ENCODE measurements around the gene DNLZ. TPM values are rescaled to one million over a fixed set of nuclear protein-coding genes. Genes with fewer than 3 reads are reported as not detected.

The DNLZ gene
- total and polyA plus RNA-seq, 7 donors: 8.2 to 40.7 (median 18.7) TPM

DNA sequence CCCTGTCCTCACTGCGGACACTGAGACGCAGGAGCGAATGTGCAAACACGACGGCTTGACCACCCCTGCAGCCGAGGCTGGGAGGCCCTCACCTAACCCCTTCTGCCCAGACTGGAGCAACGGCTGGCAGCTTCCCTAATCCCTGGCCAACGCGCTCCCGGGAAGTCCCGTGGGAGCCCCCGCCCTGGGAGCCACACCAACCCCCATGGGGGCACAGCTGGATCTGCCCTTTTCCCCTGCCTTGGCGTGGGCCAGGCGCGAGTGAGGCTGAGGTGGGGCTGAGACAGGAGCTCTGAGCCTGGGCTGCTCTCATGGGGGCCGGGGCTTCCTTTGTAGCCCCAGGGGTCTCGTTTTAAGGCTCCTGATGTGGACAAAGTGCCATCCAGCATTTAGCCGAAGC, 4.6 kb upstream of the DNLZ start:
- WGBS, 3 donors: 59 to 61% (median 60%) methylated on average over 18 of the region's 18 CpGs
- Histone ChIP-seq H3K9me3 (no peaks in the 10 kb centered on the region), H3K27ac (no peak overlapping the region), H3K36me3 (ENCODE audit: insufficient read depth in 1 of 2, low read depth in 1 of 2) (no peaks in the 10 kb centered on the region), H3K27me3 (ENCODE audit: insufficient read depth in 3 of 3, low read length in 2 of 3) (peaks cover 0 to 13% (median 0%) of the 10 kb centered on the region in 3 donors), H3K4me1 (peaks cover 7% of the 10 kb centered on the region), H3K4me3 (no peak overlapping the region)
- DNase-seq (no peak), ATAC-seq (no peak)
- TF ChIP-seq, protein P1, sequence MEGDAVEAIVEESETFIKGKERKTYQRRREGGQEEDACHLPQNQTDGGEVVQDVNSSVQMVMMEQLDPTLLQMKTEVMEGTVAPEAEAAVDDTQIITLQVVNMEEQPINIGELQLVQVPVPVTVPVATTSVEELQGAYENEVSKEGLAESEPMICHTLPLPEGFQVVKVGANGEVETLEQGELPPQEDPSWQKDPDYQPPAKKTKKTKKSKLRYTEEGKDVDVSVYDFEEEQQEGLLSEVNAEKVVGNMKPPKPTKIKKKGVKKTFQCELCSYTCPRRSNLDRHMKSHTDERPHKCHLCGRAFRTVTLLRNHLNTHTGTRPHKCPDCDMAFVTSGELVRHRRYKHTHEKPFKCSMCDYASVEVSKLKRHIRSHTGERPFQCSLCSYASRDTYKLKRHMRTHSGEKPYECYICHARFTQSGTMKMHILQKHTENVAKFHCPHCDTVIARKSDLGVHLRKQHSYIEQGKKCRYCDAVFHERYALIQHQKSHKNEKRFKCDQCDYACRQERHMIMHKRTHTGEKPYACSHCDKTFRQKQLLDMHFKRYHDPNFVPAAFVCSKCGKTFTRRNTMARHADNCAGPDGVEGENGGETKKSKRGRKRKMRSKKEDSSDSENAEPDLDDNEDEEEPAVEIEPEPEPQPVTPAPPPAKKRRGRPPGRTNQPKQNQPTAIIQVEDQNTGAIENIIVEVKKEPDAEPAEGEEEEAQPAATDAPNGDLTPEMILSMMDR (IDR thresholded peaks at IDR 0.05): no peak
- intact Hi-C loops (cut with DNase I): no loop called here

DNA sequence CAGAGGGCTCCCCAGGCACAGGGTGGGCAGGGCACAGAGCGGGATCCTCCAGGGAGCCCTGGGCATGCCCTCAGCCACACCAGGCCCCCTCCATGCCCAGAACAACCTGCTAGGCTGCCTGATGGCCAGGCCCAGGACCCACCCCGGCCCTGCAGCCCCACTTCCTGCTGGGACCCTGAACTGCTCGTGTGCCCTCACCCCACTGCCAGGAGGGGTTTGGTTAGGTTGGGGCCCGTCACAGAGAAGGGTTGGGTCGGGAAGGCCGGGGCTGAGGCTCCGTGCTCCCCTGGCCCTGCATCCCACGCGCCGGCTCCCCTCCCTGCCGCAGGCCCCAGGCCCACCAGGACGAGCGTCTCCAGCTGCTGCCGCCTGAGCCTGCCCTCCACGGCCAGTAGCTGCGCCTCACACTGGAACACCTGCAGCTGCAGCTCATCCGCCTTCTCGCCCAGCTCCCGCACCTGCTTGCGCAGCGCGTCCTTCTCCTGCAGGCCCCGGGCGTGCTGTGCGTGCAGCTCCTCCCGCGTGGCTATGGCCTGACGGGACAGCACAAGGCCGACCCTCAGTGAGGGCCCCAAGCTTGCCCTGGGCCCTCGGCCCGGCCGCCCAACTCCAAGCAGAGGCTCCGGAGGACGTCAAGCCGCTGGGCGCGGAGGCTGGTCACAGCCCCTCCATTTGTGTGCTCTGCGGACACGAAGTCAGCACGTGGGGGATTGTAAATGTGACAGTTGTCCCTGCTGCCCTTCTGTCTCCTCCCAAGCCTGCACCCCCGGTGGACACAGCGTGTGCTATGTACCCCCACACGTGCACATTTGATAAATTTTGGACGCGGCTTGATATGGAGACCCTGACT, 4.0 kb upstream of the DNLZ start:
- Histone ChIP-seq H3K4me1 (peaks cover 11% of the 10 kb centered on the region), H3K27me3 (ENCODE audit: insufficient read depth in 3 of 3, low read length in 2 of 3) (peaks cover 0 to 13% (median 0%) of the 10 kb centered on the region in 3 donors), H3K9me3 (no peaks in the 10 kb centered on the region), H3K4me3 (no peak overlapping the region), H3K36me3 (ENCODE audit: insufficient read depth in 1 of 2, low read depth in 1 of 2) (no peaks in the 10 kb centered on the region), H3K27ac (no peak overlapping the region)
- DNase-seq (no peak), ATAC-seq (no peak)
- intact Hi-C loops (cut with DNase I): no loop called here
- TF ChIP-seq, protein P1 (IDR thresholded peaks at IDR 0.05): no peak
- 57 to 69% (median 66%) methylated on average over 43 to 45 of the region's 45 CpGs for WGBS, 3 donors

DNA sequence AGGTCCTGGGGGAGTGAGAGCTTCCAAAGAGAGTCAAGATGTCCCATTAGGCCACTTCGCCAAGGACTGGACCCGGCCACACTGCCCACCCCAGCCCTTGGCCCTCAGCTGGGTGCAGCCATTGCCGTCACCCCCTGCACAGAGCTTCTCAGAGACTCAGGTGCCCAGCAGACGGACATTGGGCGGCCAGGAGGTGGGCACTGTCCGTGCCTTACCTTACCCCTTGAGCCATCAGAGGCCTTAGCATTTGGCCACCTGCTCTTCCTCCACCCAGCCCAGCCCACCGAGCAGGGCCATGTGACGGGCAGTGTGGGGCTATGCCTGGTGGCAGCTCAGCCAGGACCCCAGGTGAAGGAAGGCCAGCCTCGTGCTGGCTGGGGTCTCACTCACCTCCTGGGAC, 3.3 kb upstream of the DNLZ start:
- Histone ChIP-seq H3K36me3 (ENCODE audit: insufficient read depth in 1 of 2, low read depth in 1 of 2) (no peaks in the 10 kb centered on the region), H3K27me3 (ENCODE audit: insufficient read depth in 3 of 3, low read length in 2 of 3) (peaks cover 0 to 13% (median 0%) of the 10 kb centered on the region in 3 donors), H3K4me1 (peaks cover 12% of the 10 kb centered on the region), H3K9me3 (no peaks in the 10 kb centered on the region), H3K4me3 (no peak overlapping the region), H3K27ac (no peak overlapping the region)
- no peak for ATAC-seq
- TF ChIP-seq, protein P1 (IDR thresholded peaks at IDR 0.05): no peak
- no peak for DNase-seq
- 83 to 90% (median 84%) methylated on average over 8 to 9 of the region's 9 CpGs for WGBS, 3 donors
- intact Hi-C loops (cut with DNase I): no loop called here

DNA sequence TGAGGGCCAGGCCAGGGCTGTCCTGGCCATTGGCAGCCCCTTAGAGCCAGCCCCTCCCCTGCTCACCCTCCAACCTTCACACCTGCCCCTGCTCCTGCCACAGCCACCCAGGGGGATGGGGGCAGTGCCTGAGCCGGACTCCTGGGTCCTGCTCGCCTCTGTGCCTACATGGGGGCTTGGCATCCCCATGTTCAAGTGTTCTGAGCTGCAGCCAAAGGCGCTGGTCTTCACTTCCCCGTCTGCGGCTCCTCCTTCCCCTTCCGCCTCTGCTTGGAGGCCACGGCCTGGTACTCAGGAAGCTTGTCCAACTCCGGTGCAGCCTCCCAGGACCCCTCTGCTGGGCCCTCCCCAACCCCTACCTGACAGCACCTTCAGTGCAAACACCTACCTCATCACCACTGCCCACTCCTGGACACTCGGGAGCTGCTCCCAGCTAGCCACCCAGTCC, 2.3 kb upstream of the DNLZ start:
- Histone ChIP-seq H3K27me3 (ENCODE audit: insufficient read depth in 3 of 3, low read length in 2 of 3) (peaks cover 0 to 13% (median 0%) of the 10 kb centered on the region in 3 donors), H3K4me1 (peaks cover 12% of the 10 kb centered on the region), H3K36me3 (ENCODE audit: insufficient read depth in 1 of 2, low read depth in 1 of 2) (no peaks in the 10 kb centered on the region), H3K4me3 (no peak overlapping the region), H3K27ac (no peak overlapping the region), H3K9me3 (no peaks in the 10 kb centered on the region)
- ATAC-seq (no peak), DNase-seq (no peak)
- WGBS, 3 donors: 56 to 71% (median 59%) methylated on average over 8 to 9 of the region's 9 CpGs
- TF ChIP-seq, protein P1 (IDR thresholded peaks at IDR 0.05): no peak
- intact Hi-C loops (cut with DNase I): loop anchor here in 1 of 2 donors (2.0 kb wide), 1 partner anchor 41 kb away; no protein-coding TSS in a partner anchor
